OCI-LY3 (cell line): ENCODE data around the gene PIK3C2A.

Source experiments
- CTCF ChIP-seq: fragments of 200-600, 300-600 bp; sonication (generic); IDR thresholded peaks from 2 replicates; pipeline ENCODE4 v1.5.1; 2014; ENCODE audit warnings: antibody characterized with exemption, low read length, low read depth
- EZH2phosphoT487 ChIP-seq: fragments of 200-600 bp; shearing (Covaris generic); IDR thresholded peaks from 2 replicates; pipeline ENCODE4 v1.6.1; 2018; ENCODE audit warnings: antibody characterized with exemption, mixed run types, low read depth

GRCh38 chr11:17207317-17208256, at the start of gene PIK3C2A:
- no peak for TF ChIP-seq CTCF
- TF ChIP-seq EZH2phosphoT487 = no peak
